ENCODE data around the gene C17orf58. TPM values are rescaled to one million over a fixed set of nuclear protein-coding genes. Genes with fewer than 3 reads are reported as not detected.

The C17orf58 gene
- total and polyA plus RNA-seq, 2 of the 8 experiments (the other 6 are each of a cell fraction or from before 2014, with no cell fraction given), result 22.6 to 24.1 TPM

GRCh38 chr17:67980456-67980855 lies 15.8 kb downstream of the C17orf58 start:
- Histone ChIP-seq H4K8ac (ENCODE audit: extremely low read depth, insufficient read depth, low read length) (no peak overlapping the region), H4K20me1 (replicated peaks in 1 of 2; ENCODE audit: control insufficient read depth in 1 of 2, insufficient read depth in 2 of 2, low read length in 2 of 2) (no peaks in the 10 kb centered on the region), H2BK15ac (ENCODE audit: low read length) (no peak overlapping the region), H3K9me3 (ENCODE audit: insufficient read depth in 2 of 2, low read depth in 1 of 2, low read length in 1 of 2) (no peaks in the 10 kb centered on the region), H3K4ac (replicated peaks; ENCODE audit: insufficient read length, low read depth, low read length) (no peak overlapping the region), H3K18ac (ENCODE audit: extremely low read depth, low read length) (no peak overlapping the region), H2BK20ac (ENCODE audit: low read length) (no peak overlapping the region), H2AFZ (ENCODE audit: low read length) (no peak overlapping the region), H3K23ac (ENCODE audit: insufficient read length) (no peak overlapping the region), H3K4me1 (replicated peaks in 1 of 4; ENCODE audit: control insufficient read depth in 3 of 4, insufficient read depth in 4 of 4, low read length in 3 of 4) (peaks cover 0 to 2% (median 0%) of the 10 kb centered on the region in 4 experiments; a peak in 3 of 7 replicates), H2BK12ac (ENCODE audit: low read depth, low read length) (no peak overlapping the region), H2AK5ac (ENCODE audit: low read depth, low read length) (no peak overlapping the region), H3K79me2 (ENCODE audit: control insufficient read depth in 1 of 2, insufficient read depth in 2 of 2, low read length in 2 of 2) (no peaks in the 10 kb centered on the region), H3K4me3 (ENCODE audit: extremely low read depth in 1 of 4, insufficient read depth in 2 of 4, low read depth in 3 of 4, low read length in 4 of 4) (no peak overlapping the region), H2BK5ac (ENCODE audit: low read depth, low read length) (no peak overlapping the region; the same call in 1 of the 2 replicates), H3K79me1 (ENCODE audit: low read depth, low read length) (no peaks in the 10 kb centered on the region), H3K56ac (replicated peaks; ENCODE audit: insufficient read length, low read depth, low read length) (no peak overlapping the region), H3K36me3 (ENCODE audit: control insufficient read depth in 2 of 4, insufficient read depth in 4 of 4, low read length in 3 of 4) (peaks cover 0 to 7% (median under 1%) of the 10 kb centered on the region in 4 experiments; a peak in 3 of 8 replicates), H3K27me3 (replicated peaks in 1 of 4; ENCODE audit: control insufficient read depth in 3 of 4, extremely low read depth in 1 of 4, insufficient read depth in 3 of 4, low read length in 3 of 4) (no peaks in the 10 kb centered on the region), H3K23me2 (ENCODE audit: low read depth, low read length) (no peaks in the 10 kb centered on the region), H3K27ac (ENCODE audit: low read depth, low read length) (no peak overlapping the region), H3K14ac (ENCODE audit: insufficient read length) (no peak overlapping the region), H4K91ac (replicated peaks; ENCODE audit: insufficient read length, low read length) (no peak overlapping the region), H3K4me2 (ENCODE audit: insufficient read depth in 1 of 2, low read depth in 2 of 2, low read length in 2 of 2) (no peak overlapping the region), H2BK120ac (replicated peaks; ENCODE audit: low read depth, low read length) (no peak overlapping the region), H3K9ac (replicated peaks in 1 of 4; ENCODE audit: extremely low read depth in 1 of 4, low read depth in 3 of 4, low read length in 3 of 4) (no peak overlapping the region), H4K5ac (ENCODE audit: insufficient read length, low read depth, low read length) (no peak overlapping the region)
- CTCF ChIA-PET (ENCODE audit: partially characterized antibody), result interaction anchor here (1.0 to 1.2 kb wide), 2 partner anchors 30 to 180 kb away, joined by 3 read pairs; no protein-coding TSS in a partner anchor
- DNase-seq (ENCODE audit: low read depth in 1 of 2, low spot score in 2 of 2), result peak in 1 of 2 experiments; percentile 43
- FAIRE-seq, result no peak
- TF ChIP-seq ASH2L (IDR thresholded peaks at IDR 0.05; ENCODE audit: low read length) (no peak), KDM4A (IDR thresholded peaks at IDR 0.05; ENCODE audit: low read depth, low read length, severe bottlenecking) (no peak), SRF (IDR thresholded peaks at IDR 0.05; ENCODE audit: low read depth, low read length) (no peak), HDAC2 (IDR thresholded peaks at IDR 0.05; ENCODE audit: borderline replicate concordance in 1 of 2, low read depth in 2 of 2, low read length in 2 of 2) (no peak), RFX5 (IDR thresholded peaks at IDR 0.05; ENCODE audit: borderline replicate concordance, low read depth, low read length) (no peak)
- 83% methylated on average over 2 of the region's 2 CpGs; no CpG with 5 or more reads in 1 of the 2 experiments for WGBS, 2 experiments (ENCODE audit: extremely low coverage in 1 of 2, insufficient coverage in 1 of 2, insufficient read length in 1 of 2, insufficient replicate concordance in 2 of 2, low coverage in 1 of 2, low lambda C conversion rate in 2 of 2, missing lambda C conversion rate in 1 of 2)
- POLR2A ChIA-PET (ENCODE audit: partially characterized antibody), result interaction anchor here (0.9 to 1.1 kb wide), 3 partner anchors 11 to 66 kb away, joined by 3 to 5 read pairs (median 3); no protein-coding TSS in a partner anchor

Data from H1 (cell line).